ENCODE results near the gene FLT1.

FLT1 gene

DNA sequence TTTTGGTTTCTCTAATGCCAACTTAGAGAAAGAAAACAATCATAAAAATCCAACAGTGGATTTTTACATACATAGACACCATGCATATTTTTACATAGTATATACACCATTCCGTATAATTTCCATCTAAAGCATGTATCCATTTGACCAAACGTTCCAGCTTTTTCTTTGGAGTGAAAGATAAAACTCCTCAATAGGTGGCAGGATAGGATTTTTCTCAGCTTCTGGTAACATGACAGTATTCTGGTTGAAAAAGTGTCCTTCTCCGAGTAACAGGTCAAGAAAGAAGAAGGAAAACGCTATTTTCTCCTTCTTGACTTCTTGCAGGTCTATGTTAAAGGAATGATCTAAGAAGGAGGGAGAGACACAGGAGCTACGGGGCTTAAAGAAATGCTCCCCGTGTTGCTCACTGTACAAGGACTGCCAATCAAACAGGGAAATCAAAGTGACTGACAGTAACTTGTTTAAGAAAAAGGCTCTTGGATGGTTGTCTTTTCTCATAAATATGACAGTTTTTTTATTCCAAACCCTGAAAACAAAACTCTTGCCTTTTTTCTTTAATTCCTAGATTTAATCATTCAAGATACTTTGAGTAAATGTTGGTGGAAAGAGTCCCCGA lies 11.5 kb downstream of the FLT1 start:
- DNase-seq = no peak

DNA sequence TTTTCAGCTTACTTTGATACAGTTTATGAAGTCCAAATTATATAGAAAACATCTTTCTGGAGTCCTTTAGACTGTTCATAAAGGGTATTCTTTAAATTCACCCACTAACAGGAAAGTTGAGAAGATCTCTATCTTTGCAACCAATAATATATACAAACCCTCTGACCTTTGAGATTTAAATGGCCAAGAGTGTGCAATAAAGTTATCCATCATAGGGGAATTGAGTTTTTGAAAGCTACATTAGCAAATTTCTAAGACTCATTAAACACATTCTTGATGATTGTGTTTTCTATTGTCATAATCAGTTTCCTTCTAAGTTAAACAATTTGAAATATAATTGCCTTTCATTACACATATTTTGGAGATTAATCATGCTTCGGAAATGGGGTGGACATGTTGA lies 15.9 kb downstream of the FLT1 start:
- DNase-seq = no peak

DNA sequence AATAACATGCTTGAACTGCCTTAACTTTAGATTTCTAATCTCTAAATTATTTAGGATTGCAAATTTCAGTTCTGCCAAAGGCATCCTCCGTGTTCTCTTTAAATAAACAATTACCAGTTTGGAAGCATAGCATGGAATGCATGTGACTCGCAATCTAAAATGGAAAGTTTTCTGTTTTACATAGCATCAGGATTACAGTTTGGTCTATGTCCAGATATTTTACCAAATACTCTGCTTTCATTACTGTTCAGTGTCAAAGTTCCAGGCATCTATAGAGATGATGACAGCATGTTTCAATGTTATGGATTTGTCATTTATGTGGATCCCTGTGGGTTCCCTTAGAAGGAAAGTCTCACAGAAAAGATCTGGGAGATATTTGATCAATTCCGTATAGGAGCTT lies 16.8 kb downstream of the FLT1 start:
- DNase-seq = no peak

DNA sequence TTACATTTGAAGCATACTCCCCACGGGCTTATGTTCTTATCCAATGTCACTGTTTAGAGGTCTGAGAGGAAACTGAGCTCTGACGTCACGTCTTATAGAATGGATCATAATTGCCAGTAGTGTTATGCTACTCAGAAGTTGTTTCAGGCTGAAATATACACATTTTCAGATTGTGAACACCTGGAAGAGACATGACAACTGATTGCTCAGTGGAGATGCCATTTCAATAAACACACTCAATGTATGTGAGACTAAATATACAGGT lies 17.3 kb downstream of the FLT1 start:
- no peak for DNase-seq

DNA sequence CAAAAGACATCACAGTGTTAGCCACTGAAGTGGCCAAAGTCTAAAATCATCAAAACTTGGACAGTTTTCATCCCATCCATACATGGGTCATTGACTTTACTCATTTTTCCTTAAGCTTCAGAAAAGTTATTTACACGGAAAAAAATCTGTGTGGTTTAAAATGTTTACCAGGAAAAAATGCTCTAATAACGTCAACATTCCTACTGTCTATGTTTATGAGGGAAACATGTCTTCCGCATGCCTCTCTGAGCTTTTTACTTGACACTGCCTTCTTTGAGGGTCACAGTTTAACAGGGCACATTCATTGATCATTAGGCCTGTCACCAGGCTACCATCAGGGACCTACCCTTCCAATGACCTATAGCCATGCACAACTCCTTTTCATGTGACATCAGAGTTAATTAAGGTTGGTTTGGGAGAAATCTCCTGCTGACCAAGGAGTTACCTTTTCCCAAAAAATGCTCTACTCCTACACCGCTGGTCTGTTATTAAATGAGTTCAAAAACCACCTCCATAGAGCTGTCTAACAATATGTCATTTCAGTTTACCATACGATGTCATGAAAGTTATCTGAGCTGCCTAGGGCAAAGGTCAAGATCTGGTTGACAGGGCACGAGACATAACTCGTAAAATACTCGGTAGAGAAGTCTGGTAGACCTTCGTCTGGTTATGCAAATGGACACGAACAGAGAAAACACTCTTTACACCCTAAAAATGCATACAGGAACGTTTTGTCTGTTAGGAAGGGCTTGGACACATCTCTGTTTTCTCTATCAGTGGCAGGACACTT lies 17.8 kb downstream of the FLT1 start:
- DNase-seq = no peak

DNA sequence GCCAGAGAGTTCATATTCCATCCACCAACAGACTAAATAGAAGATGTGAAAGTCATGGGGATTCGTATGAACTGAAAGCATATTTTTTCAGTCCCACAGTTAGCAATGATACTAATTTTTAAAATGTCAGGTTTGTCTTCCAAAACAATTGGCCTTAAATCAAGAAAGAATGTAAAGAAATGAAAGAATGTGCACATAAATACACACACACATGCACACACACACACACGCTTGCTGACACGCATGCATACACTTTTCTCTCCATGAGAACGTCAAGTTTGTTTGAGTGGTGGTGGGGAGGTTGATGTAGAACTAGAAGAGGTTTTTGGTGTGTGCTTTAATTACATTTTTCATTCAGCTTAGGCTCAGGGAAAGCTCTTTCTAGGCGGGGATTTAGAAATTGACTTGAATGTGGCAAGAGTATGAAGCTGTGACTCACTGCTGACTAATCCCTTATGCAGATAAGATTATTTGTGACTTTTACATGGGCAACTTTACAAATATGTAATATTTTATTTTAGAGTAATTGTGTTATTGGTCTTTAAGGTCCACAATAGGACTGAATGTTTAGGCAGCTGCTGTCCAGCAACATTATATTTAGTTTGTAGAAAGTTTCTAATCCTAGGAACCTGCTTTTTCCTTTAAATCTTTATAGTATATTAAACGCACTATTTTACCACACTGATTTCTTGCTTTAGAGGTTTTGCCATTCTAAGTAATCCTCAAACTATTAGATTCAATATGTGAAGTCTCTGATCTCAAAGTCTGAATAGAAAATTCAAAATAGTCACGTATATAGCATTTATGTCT lies 18.8 kb downstream of the FLT1 start:
- no peak for DNase-seq

DNA sequence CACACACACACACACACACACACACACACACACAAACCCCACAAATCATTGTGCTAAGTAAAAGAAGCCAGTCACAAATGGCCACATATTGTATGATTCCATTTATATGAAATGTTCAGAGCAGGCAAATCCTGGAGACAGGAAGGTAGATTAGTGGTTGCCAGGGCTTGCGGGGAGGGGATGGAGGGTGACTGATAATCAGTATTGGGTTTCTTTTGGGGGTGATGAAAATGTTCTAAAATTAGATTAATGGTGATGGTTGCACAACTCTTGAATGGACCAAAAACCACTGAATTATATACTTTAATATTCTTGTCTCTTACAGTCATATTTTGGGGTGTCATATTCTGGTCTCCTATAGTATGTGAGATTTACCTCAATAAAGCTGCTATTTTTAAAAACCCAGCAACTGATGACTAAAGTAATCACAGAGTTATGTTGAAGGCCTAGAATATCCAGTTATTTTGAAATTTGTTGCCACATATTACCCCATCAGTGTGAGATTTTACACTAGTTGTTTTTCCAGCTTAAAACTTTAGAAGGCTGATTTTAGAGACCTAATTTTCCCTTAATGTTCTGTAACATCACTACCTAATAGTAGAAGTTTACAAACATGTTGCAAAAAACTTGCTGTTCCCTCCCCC lies 20.3 kb downstream of the FLT1 start:
- no peak for DNase-seq

DNA sequence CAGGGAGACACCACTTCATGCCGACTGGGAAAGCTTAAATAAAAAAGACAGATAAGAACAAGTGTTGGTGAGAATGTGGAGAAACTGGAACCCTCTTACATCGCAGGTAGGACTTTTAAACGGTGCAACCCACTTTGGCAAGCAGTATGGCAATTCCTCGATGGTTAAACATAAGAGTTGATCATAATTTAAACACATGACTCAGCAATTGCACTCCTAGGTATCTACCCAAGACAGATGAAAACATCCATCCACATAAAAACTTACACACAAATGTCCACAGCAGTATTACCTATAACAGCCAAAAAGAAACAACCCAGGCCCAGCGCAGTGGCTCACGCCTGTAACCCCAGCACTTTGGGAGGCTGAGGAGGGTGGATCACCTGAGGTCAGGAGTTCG lies 21.9 kb downstream of the FLT1 start:
- no peak for DNase-seq

DNA sequence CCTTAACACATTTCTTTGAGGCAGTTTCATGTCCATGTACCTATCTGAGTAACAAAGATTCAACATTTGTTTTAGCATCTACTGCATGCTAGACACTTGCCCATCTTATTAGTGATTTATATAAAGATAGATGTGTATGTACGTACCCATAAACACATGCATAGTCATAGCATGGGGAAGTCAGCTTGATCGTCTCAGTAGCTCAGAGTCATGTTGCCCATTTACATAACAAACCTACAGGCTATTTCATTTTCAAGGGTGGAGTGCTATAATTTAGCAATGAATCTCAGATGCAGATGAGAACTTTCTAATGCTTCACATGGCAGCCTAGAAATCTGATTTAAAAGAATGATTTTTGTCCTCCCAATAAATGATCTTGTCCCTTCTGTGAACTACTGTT lies 23.5 kb downstream of the FLT1 start:
- DNase-seq = no peak

DNA sequence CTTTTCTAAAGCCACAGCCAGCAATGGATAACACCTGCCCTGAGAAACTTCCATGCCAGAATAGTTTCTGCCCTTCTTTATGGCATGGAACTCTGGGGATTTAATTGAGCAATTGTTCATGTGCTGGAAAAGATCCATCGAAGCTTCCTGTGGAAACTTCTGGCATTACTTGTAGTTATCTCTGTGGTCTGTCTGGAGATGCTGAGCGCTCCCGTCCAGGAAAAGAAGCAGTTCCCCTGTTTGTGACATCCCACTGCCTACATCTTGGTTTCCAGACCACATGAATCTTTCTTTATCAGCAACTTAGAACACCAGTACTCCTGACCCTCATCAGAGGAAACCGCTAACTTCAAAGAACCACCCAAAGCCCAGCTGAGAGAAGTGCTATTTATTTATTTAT lies 24.6 kb downstream of the FLT1 start:
- no peak for DNase-seq

DNA sequence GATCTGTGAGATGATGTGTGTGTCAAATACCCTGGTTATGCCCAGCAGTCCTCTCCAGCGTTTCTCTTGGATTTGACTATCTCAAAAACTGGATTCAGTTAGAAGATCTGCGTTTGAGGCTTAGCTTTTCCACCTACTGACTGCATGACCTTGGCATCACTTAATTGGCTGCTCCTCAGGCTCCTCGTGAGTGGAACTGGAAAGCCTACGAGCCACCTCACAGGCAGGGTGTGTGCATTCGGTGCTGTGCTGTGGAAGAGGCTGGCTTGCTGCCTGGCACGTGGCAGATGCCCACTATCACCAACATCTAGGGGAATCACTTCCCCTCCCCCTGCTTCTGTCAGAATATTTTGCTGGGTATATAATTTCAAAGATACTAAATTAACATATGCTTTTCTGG lies 25.6 kb downstream of the FLT1 start:
- no peak for DNase-seq

DNA sequence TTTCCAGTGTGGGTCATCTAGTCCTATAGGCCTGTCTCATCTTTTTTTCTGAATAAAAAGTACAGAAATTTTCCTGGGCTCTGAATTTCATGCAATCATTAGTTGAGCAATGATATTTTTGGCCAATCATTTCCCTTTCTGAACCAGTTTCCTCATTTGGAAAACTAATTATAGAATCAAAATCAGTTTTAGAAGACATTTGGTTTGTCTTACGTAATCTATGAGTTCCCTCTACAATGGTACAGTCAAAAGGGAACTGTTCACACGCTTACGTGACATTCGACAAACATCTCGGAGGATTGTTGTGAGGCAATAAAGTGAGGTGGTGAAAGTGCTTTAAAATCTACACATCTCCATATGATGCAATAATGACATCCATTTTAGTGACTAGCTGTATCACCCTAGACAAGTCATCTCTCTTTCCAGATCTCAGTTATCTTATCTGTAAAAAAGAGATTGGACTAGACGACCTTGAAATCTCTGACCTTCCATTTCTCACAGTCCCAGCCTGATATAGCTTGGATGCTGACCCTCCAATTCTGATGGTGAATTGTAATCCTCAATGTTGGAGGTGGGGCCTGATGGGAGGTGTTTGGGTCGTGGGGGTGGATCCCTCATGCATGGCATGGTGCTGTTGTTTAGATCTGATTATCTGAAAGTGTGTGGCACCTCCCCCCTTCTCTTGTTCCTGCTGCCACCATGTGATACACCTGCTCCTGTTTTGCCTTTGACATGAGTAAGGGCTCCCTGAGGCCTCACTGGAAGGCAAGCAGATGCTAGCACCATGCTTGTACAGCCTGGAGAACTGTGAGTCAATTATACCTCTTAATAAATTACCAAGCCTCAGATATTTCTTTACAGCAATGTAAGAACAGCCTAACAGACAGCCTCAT lies 26.7 kb downstream of the FLT1 start:
- no peak for DNase-seq

DNA sequence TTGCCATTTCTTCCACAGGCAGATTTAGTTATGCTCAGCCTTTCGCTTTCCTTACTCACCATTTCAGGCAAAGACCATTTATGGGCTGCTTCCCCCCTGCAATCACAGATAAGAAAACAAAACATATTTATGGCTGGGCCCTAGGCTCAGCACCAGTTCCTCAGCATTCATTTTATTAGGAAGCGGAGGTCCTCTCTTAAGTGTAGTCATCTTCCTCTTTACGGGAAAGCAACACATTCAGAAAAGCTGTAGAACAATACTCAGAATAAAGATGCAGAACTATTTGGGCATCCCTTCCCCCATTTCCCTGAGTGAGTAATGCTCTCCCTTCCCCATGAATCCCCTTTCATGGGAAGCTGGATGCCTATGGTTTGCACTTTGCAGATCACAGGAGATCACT lies 27.9 kb downstream of the FLT1 start:
- DNase-seq = no peak

DNA sequence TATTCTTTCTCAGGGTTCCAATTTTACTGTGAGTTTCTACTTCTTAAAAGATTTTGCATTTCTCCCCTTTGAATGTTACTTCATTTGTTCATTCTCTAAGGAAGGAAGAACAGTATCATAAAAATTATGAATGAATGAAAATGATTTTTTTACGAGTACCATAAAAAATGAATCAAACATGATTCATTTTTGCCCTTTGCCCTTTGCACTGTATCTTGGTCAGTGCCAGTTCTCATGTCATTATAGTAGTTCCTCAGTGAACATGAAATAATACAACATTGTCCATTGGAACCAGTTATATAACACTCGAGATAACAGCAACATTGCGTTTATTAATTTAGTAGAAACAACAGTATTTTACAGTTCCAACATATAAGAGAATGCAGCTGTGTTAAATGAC lies 28.8 kb downstream of the FLT1 start:
- no peak for DNase-seq

DNA sequence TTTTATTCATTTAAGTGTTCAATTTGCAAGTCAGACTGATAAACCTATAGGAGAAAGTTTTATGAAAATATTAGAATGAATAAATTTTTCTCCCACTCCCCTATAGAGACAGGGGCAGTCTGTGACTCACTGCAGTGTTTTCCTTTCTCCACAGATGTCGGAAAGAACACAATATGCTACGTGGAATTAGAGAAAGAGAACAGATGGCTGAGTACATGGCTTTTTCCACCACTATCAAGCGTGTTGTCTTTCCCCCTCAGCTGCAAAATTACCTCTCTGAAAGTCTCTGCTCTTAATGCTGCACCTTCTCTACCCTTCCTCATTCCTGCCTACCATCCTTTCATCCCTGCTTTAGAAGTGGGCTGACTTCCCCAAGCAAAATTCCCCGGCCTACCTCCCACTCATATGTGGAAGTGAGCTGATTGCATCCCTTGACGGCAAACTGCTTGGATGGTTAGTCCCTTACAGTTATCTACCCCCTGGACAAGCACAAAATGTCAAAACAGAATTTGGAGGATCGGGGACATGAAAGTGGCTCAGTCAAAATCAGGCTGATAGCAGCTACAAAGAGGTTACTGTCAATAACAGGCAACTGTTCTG lies 30.0 kb downstream of the FLT1 start:
- DNase-seq = no peak

DNA sequence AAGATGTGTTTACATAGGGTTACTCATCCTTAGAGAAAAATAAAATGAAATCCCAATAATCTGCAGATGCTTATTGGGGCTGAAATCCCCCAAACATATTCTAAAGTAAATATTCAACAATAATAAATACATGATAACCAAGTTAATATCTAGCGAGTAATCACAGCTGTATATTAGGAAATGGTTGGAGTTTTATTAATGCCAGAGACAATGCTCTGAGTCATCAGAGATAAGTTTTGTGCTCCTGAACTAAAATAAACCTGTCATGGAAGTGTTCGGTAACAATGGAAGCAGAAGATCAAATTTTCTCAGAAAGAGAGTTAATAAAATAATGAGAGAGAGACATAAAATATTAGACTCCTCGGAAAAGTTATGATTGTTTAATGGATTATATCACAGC lies 31.4 kb downstream of the FLT1 start:
- DNase-seq = no peak

DNA sequence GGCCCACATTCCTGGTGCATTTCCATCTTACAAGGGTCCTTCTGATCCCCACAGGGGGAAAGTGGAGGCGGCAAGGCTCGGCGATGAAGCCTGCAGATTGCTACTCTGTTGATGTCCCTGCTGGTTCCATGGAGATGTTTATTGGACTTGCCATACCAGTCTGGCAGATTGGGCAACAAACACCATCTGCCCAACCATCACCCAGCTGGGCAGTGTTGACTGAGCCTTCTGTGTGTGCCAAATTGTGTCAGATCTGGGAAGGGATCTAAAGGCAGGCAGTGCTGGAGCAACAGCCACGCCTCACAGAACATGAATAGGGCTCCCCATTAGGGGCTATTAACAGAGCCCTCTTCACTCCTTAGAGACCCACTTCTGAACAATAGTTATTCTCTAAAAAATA lies 35.0 kb downstream of the FLT1 start:
- DNase-seq = no peak

DNA sequence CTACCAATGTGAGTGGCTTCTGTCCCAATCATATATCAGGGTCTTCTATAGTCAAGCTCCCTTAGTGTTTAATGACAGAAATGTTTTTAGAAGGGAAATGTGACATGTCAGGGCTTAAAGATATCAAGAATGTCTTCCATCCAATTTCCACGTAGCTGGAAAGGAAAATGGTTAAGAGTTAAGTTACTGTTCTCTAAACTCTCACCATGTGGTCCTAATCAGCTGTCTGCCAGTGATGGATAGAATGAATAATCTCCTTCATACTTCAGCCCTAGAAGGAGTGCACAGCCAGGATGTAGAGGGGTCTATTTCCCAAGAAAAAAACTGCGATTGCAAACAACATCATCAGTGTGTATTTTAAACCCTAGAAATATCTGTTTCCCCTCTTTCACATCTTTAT lies 36.3 kb downstream of the FLT1 start:
- DNase-seq = no peak

DNA sequence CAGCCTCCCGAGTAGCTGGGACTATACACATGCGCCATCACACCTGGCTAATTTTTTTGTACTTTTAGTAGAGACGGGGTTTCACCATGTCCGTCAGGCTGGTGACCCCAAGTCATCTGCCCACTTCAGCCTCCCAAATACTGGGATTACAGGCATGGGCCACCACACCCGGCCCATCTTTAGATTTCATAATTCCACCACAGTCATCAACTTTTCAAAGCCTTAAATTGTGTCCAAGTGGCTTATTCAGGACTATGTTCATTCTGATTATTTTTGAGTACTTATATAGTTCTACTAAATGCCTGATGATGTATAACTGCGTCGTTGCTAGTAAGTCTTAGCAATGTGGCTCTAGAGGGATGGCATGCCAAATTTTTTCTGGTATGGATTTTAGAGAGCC lies 36.9 kb downstream of the FLT1 start:
- DNase-seq = no peak

DNA sequence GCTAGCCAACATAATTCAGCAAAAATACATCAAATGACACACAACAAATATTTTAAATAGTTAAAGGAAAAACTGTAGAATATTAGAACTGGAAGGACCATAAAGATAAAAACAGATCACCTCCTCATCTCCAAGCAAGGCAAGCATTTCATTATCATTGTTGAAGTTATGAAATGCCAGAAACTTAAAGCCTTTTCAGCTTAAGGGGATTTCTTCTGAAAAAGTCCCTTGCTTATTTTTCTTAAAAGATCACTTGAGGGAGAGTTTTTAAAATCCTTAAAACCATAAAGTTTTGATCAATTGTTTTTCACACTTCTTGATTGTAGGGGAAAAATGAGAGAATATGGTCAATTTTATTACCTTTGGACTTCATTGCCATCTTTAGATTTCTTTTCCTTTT lies 37.4 kb downstream of the FLT1 start:
- no peak for DNase-seq

DNA sequence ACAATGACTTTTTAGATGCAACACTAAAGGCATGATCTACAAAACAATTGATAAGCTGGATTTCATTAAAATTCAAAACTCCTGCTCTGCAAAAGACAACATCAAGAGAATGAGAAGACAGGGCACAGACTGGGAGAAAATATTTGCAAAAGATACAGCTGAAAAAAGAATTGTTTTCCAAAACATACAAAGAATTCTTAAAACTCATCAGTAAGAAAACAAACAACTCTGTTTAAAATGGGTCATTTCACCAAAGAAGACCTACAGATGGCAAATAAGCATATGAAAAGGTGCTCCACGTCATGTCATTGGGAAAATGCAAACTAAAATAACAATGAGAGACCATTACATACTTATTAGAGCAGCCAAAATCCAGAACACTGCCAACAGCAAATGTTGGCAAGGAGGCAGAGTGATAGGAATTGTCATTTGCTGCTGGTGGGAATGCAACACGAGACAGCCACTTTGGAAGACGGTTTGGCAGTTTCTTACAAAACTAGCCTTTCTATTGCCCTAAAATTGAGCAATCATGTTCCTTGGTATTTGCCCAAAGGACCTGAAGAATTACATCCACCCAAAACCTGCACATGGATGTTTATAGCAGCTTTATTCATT lies 39.2 kb downstream of the FLT1 start:
- no peak for DNase-seq

DNA sequence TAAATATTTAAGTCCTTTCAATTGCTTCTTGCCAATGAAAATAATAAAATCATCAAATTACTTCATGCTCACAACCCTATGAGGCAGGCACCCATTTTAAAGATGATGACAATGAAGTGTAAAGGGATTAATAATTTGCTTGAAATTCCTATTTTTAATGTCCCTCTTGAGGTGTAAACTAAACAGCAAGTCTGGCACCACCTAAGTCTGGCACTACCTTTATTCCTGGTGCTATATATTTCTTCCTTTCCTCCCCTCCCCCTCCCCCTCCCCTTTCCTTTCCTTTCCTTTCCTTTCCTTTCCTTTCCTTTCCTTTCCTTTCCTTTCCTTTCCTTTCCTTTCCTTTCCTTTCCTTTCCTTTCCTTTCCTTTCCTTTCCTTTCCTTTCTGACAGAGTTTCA lies 42.2 kb downstream of the FLT1 start:
- DNase-seq = no peak

All from KG1 (cell line).